Breast epithelium (tissue), 4 donors: Measurements from ENCODE around the gene ADGRG4. TPM values are rescaled to one million over a fixed set of nuclear protein-coding genes. Genes with fewer than 3 reads are reported as not detected.
A peak's percentile ranks its signal among the peaks of the same experiment; 100 is the strongest.

ENCODE experiments used
- DNase-seq, 2 donors: peaks; one replicate each; pipeline ENCODE4 v3.0.0-alpha.2; 2019; ENCODE audit warnings: low spot score in 2 of 2
- H3K27ac ChIP-seq, 2 donors: fragments of 200-600 bp; sonication (generic) in 1 of 2; one replicate each; pipeline ENCODE4 v1.5.1; 2016 to 2019; ENCODE audit warnings: mild to moderate bottlenecking in 1 of 2
- H3K27me3 ChIP-seq, 2 donors: fragments of 200-600 bp; sonication (generic) in 1 of 2; one replicate each; pipeline versions ENCODE4 v1.5.1 to v1.6.0; 2017 to 2019; ENCODE audit warnings: control low read depth in 1 of 2, mild to moderate bottlenecking in 1 of 2
- H3K36me3 ChIP-seq: fragments of 200-600 bp; one replicate; pipeline ENCODE4 v1.5.1; 2019
- H3K4me1 ChIP-seq, 2 donors: fragments of 200-600 bp; sonication (generic); one replicate each; pipeline ENCODE4 v1.5.1; 2016 to 2019; ENCODE audit warnings: control low read depth in 1 of 2
- H3K4me3 ChIP-seq, 3 donors: fragments of 200-600 bp; sonication (generic); 1 replicate in 2 of 3; 2 replicates in 1 of 3; pipeline ENCODE4 v1.5.1; 2016 to 2019; ENCODE audit warnings: mild to moderate bottlenecking in 3 of 3, moderate library complexity in 2 of 3
- H3K9me3 ChIP-seq, 2 donors: fragments of 200-600 bp; sonication (generic) in 1 of 2; one replicate each; pipeline ENCODE4 v1.5.1; 2016 to 2019; ENCODE audit warnings: control low read depth in 1 of 2
- CTCF ChIP-seq, 3 donors: fragments of 450-650 bp; IDR thresholded peaks; one replicate each; pipeline ENCODE4 v1.5.1; 2016 to 2017; ENCODE audit warnings: antibody characterized with exemption in 3 of 3, mild to moderate bottlenecking in 3 of 3, moderate library complexity in 3 of 3
- POLR2A ChIP-seq: fragments of 450-650 bp; IDR thresholded peaks from one replicate; pipeline ENCODE4 v1.6.1; 2016; ENCODE audit warnings: antibody characterized with exemption, mild to moderate bottlenecking, moderate library complexity
- POLR2AphosphoS5 ChIP-seq, 3 donors: sonication (generic); formaldehyde crosslinking; IDR thresholded peaks; one replicate each; pipeline ENCODE4 v1.6.1; 2017; ENCODE audit warnings: antibody characterized with exemption in 3 of 3
- intact Hi-C: fragments of 100-400 bp; cut with DNase I; formaldehyde crosslinking; loops from one replicate; pipeline ENCODE4 v1.15.1; 2023; ENCODE audit warnings: low total_unique reads
- total RNA-seq, 3 donors: library from RNA; depleted of rRNA; stranded (reverse); fragments of >200 nt; gene quantifications; one replicate each; pipeline ENCODE4 v1.1.0, GENCODE V29; 2016

Gene ADGRG4
- total RNA-seq, 3 donors from 2014 or later = under 0.01 to 0.16 (median under 0.01) TPM

GRCh38 chrX:136266828-136267227 is 33.9 kb upstream of the ADGRG4 start:
- no peak for DNase-seq
- intact Hi-C loops = no loop called here
- TF ChIP-seq POLR2A (no peak), POLR2AphosphoS5 (IDR thresholded peaks at IDR 0.05) (no peak), CTCF (IDR thresholded peaks at IDR 0.05) (no peak)

GRCh38 chrX:136268051-136269048 is 32.4 kb upstream of the ADGRG4 start:
- no peaks in the 10 kb centered on the region for H3K36me3 ChIP-seq
- no peak for DNase-seq
- H3K27me3 ChIP-seq = peaks cover 0 to 20% of the 10 kb centered on the region in 2 donors
- no peak overlapping the region for H3K4me3 ChIP-seq
- intact Hi-C loops = no loop called here
- H3K27ac ChIP-seq = no peak overlapping the region
- H3K4me1 ChIP-seq = no peaks in the 10 kb centered on the region
- no peak for TF ChIP-seq POLR2AphosphoS5 (IDR thresholded peaks at IDR 0.05)
- peak; percentile 20 to 56 (median 45) for TF ChIP-seq CTCF (IDR thresholded peaks at IDR 0.05)
- TF ChIP-seq POLR2A = no peak
- no peaks in the 10 kb centered on the region for H3K9me3 ChIP-seq

More at GRCh38 chrX:136266828-136267227, 33.9 kb upstream of the ADGRG4 start:
- Histone ChIP-seq H3K27ac (no peak overlapping the region), H3K36me3 (no peaks in the 10 kb centered on the region), H3K9me3 (no peaks in the 10 kb centered on the region), H3K4me1 (no peaks in the 10 kb centered on the region), H3K4me3 (no peak overlapping the region), H3K27me3 (peaks cover 0 to 23% of the 10 kb centered on the region in 2 donors)

GRCh38 chrX:136269921-136270320 is 30.8 kb upstream of the ADGRG4 start:
- H3K9me3 ChIP-seq = no peaks in the 10 kb centered on the region
- no peaks in the 10 kb centered on the region for H3K36me3 ChIP-seq
- H3K27me3 ChIP-seq = peaks cover 0 to 11% of the 10 kb centered on the region in 2 donors
- H3K27ac ChIP-seq = no peak overlapping the region
- no peak for TF ChIP-seq CTCF (IDR thresholded peaks at IDR 0.05)
- no peak for TF ChIP-seq POLR2A
- no peak for TF ChIP-seq POLR2AphosphoS5 (IDR thresholded peaks at IDR 0.05)
- no peak for DNase-seq
- no peaks in the 10 kb centered on the region for H3K4me1 ChIP-seq
- H3K4me3 ChIP-seq = no peak overlapping the region
- intact Hi-C loops = no loop called here

GRCh38 chrX:136271300-136271699 is 29.5 kb upstream of the ADGRG4 start:
- no peaks in the 10 kb centered on the region for H3K4me1 ChIP-seq
- intact Hi-C loops = no loop called here
- H3K27me3 ChIP-seq = peaks cover 0 to 6% of the 10 kb centered on the region in 2 donors
- no peak for DNase-seq
- H3K9me3 ChIP-seq = no peaks in the 10 kb centered on the region
- no peak overlapping the region for H3K27ac ChIP-seq
- H3K36me3 ChIP-seq = no peaks in the 10 kb centered on the region
- H3K4me3 ChIP-seq = no peak overlapping the region
- TF ChIP-seq POLR2A = no peak

GRCh38 chrX:136272325-136272724 is 28.4 kb upstream of the ADGRG4 start:
- Histone ChIP-seq H3K36me3 (no peaks in the 10 kb centered on the region), H3K27me3 (peaks cover 0 to 13% of the 10 kb centered on the region in 2 donors), H3K9me3 (no peaks in the 10 kb centered on the region), H3K4me1 (no peaks in the 10 kb centered on the region), H3K27ac (no peak overlapping the region), H3K4me3 (no peak overlapping the region)
- intact Hi-C loops = no loop called here
- DNase-seq = no peak
- TF ChIP-seq POLR2AphosphoS5 (IDR thresholded peaks at IDR 0.05) (no peak), CTCF (IDR thresholded peaks at IDR 0.05) (no peak), POLR2A (no peak)
